Epithelial cell of umbilical artery (primary cell): ENCODE measurements around the gene CTXN3. TPM values are rescaled to one million over a fixed set of nuclear protein-coding genes. Genes with fewer than 3 reads are reported as not detected.

Experiments
- total RNA-seq: library from RNA; depleted of rRNA; stranded (reverse); fragments of >200 nt; gene quantifications from 2 replicates; pipeline ENCODE4 v1.2.3, GENCODE V29; 2014

Gene CTXN3
- under 0.01 TPM in 1 of 2 replicates, not detected in the other for total RNA-seq

GRCh38 chr5:127649018-127649439 is at the start of gene CTXN3:
Gene CTXN3 (plus strand): TSS chr5:127649082. CDS start chr5:127657522, 8,440 bp downstream.

GRCh38 chr5:127702926-127703561 is 54.2 kb downstream of the CTXN3 start, which contains the start of gene CCDC192:
Gene CCDC192 (plus strand): TSS chr5:127703391. CDS start chr5:127703446, 55 bp downstream.

Other genes with a start within 250 kb of the CTXN3 start
- 26.4 and 38.3 TPM in 2 replicates for gene PRRC1, start 131.4 kb upstream of the CTXN3 start, total RNA-seq
- not detected in 2 replicates for gene CCDC192, start 54.3 kb downstream of the CTXN3 start, total RNA-seq